Measurements from ENCODE around the gene CDK5R2.
A peak's percentile ranks its signal among the peaks of the same experiment; 100 is the strongest.

The CDK5R2 gene

DNA sequence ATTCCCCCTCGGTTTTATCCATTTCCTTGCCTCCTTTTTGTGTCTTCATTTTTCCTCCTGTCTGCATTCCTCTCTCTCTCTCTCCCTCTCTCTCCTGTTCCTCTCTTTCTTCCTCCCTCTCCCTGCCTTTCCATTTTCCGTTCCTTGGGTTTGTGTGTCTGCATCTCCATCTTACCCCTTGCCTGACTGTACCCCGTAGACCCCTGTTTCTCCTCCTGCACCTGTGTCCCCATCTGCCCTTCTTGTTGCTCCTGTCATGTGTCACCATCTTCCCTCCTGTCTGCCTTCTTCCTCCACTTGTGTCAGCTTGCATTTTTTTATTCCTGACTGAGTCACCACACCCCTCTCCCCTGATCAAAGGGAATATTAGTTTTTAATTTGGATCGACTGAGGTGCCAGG lies 1.8 kb downstream of the CDK5R2 start:
- no peak overlapping the region for H3K4me3 ChIP-seq (ENCODE audit: control insufficient read depth, low read depth, low read length)
- TF ChIP-seq, protein P1, sequence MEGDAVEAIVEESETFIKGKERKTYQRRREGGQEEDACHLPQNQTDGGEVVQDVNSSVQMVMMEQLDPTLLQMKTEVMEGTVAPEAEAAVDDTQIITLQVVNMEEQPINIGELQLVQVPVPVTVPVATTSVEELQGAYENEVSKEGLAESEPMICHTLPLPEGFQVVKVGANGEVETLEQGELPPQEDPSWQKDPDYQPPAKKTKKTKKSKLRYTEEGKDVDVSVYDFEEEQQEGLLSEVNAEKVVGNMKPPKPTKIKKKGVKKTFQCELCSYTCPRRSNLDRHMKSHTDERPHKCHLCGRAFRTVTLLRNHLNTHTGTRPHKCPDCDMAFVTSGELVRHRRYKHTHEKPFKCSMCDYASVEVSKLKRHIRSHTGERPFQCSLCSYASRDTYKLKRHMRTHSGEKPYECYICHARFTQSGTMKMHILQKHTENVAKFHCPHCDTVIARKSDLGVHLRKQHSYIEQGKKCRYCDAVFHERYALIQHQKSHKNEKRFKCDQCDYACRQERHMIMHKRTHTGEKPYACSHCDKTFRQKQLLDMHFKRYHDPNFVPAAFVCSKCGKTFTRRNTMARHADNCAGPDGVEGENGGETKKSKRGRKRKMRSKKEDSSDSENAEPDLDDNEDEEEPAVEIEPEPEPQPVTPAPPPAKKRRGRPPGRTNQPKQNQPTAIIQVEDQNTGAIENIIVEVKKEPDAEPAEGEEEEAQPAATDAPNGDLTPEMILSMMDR (IDR thresholded peaks at IDR 0.05; ENCODE audit: control insufficient read depth, insufficient read depth, low read depth, low read length, missing control alignments): no peak
- no peak for DNase-seq (ENCODE audit: low read depth)

DNA sequence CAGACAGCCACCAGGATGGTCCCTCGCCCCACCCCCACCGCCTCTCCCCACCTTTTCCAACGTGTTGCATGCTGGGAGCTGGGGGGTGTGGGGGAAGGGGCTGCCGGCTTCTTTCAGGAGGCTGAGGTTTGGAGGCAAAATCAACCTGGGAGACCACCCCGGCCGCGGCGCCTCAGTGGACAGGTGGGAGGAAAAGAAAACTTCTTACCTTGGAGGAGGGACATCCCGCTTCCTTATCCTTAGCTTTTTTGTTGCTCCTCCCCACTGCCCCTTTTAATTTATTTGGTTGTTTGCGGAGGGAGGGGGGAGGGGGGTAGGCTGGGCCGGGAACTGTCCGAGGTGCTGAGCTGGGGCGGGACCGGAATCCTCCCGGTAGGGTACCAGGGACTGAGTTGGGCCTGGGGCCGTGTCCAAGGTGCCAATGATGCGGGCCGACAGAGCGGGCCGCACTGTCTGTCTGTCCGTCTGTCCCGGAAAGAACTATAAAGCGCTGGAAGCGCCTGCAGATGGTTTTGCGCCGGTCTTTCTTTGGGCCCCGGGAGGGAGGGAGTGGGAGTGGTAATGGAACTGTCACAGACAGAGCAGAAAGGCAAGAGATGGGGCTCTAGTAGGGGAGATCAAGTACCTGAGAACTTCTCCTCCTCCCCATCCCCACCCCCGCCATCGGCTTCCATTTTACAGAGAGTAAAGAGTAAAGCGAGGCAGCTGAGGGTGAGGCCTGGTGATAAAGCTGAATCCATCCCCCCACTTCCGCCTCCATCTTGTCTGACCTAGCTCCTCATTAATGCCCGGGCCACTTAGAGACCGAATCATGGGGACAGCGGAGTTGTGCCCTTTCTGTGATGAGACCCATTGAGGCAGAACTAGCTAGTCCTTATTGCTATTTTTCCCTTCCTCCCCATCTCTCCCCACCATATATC lies 2.4 kb downstream of the CDK5R2 start:
- TF ChIP-seq, protein P1 (IDR thresholded peaks at IDR 0.05; ENCODE audit: control insufficient read depth, insufficient read depth, low read depth, low read length, missing control alignments): no peak
- DNase-seq (ENCODE audit: low read depth): no peak
- no peak overlapping the region for H3K4me3 ChIP-seq (ENCODE audit: control insufficient read depth, low read depth, low read length)

DNA sequence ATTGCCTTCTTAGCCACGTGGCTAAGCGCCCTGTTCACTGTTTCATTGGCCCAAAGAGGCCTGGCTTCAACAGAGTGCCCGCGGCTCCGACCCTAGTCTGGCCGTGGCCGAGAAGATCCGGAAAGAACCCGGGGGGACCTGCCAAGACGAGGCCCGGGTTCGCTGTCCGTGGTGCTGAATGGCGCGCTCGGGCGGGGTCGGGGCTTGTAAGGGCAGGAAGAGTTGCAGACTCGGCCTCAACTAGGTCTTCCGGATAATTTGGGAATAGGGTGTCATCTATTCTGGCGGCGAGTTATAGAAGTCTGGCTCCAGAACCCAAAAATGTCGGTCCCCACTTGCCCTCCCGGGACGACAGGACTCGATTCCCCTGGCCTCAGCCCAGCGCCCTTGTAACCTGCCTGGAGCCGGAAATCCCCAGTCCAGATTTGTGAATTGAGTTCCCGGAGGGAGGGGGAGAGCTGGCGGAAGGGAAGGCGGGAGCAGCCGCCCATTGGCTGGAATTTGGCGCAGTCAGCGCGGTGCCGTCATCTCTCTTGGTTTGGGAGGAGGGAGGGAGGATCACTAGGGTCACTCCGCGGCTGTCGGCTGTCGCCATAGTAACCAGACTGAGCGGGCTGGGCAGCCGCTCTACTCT lies 3.5 kb downstream of the CDK5R2 start:
- no peak for DNase-seq (ENCODE audit: low read depth)
- H3K4me3 ChIP-seq (ENCODE audit: control insufficient read depth, low read depth, low read length): no peak overlapping the region
- TF ChIP-seq, protein P1 (IDR thresholded peaks at IDR 0.05; ENCODE audit: control insufficient read depth, insufficient read depth, low read depth, low read length, missing control alignments): no peak

DNA sequence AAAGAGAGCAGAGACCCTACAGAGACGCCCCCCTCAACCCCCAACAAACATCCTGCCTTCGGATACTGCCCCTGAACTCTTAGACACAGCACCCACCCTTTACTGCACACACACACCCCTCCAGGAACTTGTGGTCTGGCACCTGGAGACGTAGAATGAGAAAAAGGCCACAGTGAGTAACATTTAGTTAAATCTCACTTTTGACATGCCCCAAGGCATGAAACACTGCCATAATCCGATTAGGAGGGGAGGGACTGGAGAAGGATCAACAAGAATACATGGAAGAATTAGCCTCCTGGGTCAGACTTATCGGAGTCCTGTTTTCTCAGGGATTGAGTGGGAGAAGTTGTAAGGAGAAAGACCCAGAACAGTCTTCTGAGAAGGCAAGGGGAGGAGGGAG lies 4.1 kb downstream of the CDK5R2 start:
- no peak overlapping the region for H3K4me3 ChIP-seq (ENCODE audit: control insufficient read depth, low read depth, low read length)
- TF ChIP-seq, protein P1 (IDR thresholded peaks at IDR 0.05; ENCODE audit: control insufficient read depth, insufficient read depth, low read depth, low read length, missing control alignments): no peak
- no peak for DNase-seq (ENCODE audit: low read depth)

DNA sequence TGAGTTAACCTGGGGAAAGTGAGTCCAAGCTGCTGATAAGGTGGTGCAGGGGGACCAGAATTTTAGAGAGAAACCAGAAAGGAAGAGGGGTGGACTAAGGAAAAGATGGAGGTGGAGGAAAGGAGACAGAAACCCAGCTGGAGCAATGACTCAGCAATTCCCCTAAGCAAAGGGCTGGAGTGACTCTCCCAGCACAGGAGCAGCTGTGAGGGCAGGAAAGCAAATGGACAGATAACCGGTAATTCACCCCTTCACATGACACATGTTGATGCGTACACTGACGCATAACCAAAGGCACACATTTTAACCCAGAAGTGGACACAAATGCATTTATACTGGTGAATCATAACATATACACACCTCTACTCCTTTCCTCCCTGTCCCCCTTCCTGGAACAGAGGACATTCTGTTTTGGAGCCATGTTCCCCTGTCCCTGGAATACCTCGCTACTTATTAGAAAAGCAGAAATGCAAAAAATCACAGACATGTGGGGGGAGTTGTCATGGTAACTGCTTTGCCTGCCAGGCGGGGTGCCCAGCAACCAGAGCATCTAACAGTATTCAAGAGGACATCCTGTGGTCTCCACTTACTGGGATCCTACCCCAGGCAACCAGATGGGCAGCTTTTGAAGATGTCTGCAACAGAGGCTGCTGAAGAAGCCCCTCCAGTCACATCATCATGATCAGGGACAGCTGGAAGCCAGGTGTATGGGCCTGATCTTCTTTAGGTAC lies 4.7 kb downstream of the CDK5R2 start:
- peak; percentile 10 for DNase-seq (ENCODE audit: low read depth)
- TF ChIP-seq, protein P1 (IDR thresholded peaks at IDR 0.05; ENCODE audit: control insufficient read depth, insufficient read depth, low read depth, low read length, missing control alignments): no peak
- no peak overlapping the region for H3K4me3 ChIP-seq (ENCODE audit: control insufficient read depth, low read depth, low read length)

DNA sequence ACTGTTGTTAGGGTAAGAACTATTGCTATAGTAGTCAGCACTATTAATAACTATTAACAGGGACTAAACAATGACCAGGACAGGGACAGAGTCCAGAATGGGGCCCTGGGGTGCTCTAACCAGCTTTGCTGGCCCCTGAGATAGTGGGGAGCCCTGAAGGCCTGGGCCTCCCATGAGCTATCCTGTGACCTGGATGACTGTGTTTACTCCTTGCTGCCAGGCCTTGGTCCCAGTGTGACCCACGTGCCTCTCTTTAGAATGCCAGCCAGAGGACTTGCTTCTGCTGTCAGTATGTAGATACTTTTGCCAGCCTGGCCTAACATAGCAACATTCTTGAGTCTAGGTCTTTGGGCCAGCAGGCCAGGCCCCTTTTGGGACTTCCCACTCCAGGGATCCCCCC lies 11.4 kb downstream of the CDK5R2 start:
- H3K4me3 ChIP-seq (ENCODE audit: control insufficient read depth, low read depth, low read length): no peak overlapping the region
- TF ChIP-seq, protein P1 (IDR thresholded peaks at IDR 0.05; ENCODE audit: control insufficient read depth, insufficient read depth, low read depth, low read length, missing control alignments): no peak
- DNase-seq (ENCODE audit: low read depth): no peak
